SU-DHL-6 (cell line): ENCODE data around the gene ZNF280A.

Experiments
- EZH2phosphoT487 ChIP-seq: fragments of 200-600 bp; sonication (generic), shearing (Covaris generic); conservative IDR thresholded peaks from 2 replicates; pipeline ENCODE4 v1.6.1; 2018; ENCODE audit warnings: mild to moderate bottlenecking, antibody characterized with exemption, low read length, moderate library complexity, mixed read lengths
- TF ChIP-seq, protein P1 (sequence below): fragments of 200-600 bp; sonication (generic); IDR thresholded peaks from one replicate; pipeline ENCODE4 v1.5.1; 2017; ENCODE audit warnings: antibody characterized with exemption, mild to moderate bottlenecking, low read length, moderate library complexity; ENCODE audit not compliant: insufficient read depth, poor library complexity, severe bottlenecking

GRCh38 chr22:22479999-22480532 is 40.0 kb downstream of the ZNF280A start:
- TF ChIP-seq, protein P1, sequence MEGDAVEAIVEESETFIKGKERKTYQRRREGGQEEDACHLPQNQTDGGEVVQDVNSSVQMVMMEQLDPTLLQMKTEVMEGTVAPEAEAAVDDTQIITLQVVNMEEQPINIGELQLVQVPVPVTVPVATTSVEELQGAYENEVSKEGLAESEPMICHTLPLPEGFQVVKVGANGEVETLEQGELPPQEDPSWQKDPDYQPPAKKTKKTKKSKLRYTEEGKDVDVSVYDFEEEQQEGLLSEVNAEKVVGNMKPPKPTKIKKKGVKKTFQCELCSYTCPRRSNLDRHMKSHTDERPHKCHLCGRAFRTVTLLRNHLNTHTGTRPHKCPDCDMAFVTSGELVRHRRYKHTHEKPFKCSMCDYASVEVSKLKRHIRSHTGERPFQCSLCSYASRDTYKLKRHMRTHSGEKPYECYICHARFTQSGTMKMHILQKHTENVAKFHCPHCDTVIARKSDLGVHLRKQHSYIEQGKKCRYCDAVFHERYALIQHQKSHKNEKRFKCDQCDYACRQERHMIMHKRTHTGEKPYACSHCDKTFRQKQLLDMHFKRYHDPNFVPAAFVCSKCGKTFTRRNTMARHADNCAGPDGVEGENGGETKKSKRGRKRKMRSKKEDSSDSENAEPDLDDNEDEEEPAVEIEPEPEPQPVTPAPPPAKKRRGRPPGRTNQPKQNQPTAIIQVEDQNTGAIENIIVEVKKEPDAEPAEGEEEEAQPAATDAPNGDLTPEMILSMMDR: no peak
- TF ChIP-seq EZH2phosphoT487: no peak
